ENCODE results near the gene TRAF2. TPM values are rescaled to one million over a fixed set of nuclear protein-coding genes. Genes with fewer than 3 reads are reported as not detected.
"Not testable (repeated sequence)": the region's sequence is repeated elsewhere in the genome, so short reads cannot be mapped to it uniquely, and the experiment has no call there.

The TRAF2 gene
- total RNA-seq, 5 donors from 2014 or later (not counting 1 experiment from before 2014, with no cell fraction given) = 20.9 to 38.7 (median 33.7) TPM

DNA sequence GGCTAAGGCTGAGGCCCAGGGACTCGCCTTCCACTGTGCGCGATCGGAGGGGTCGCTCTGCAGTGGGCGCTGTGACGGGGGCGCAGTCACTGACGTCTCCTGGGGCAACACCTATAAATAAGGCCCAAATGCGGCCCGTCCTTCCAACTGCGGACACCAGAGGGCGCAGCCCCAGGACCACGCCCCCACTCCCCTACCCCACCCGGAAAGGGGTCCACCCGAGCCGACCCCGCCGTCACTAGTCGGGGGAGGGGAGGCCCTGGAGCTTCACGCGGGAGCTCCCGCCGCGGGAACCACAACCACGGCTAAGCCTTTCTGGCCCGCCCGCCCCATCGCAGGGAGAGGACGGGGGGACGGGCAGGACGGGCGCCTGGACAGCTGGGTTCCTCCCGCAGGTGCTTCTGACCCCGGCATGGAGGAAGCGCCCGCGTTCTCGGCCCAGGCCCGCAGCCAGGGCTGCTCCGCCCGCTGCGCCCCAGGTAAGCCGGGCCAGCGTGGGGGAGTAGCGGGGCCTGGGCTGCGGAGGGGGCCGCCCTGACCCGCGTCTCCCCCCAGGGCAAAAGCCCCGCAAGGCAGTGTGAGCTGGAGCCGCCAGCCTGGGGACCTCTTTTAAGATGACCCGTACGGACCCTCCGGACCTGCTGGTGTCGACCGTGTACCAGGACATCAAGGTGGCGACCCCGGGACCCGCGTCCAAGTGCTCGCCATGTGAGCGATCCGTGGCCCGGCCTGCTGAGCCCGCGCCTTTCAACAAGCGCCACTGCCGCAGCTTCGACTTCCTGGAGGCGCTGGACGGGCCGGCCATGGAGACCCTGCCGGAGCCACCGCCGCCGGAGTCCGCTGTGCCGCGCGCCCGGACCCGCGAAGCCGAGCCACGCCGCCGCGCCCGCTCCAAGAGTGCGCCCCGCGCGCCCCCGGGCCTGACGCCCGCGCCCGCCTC, 42.2 kb upstream of the TRAF2 start:
- H3K9me3 ChIP-seq; H3K9me3 Mint-ChIP-seq; H3K27ac ChIP-seq (ENCODE audit: low read length); H3K36me3 ChIP-seq (ENCODE audit: control insufficient read depth in 2 of 2, extremely low read depth in 1 of 2, insufficient read depth in 1 of 2, low read length in 1 of 2); H3K36me3 Mint-ChIP-seq; H3K27ac Mint-ChIP-seq; POLR2A ChIA-PET: not testable (repeated sequence)
- WGBS (ENCODE audit: insufficient coverage) = 10% methylated on average over 94 of the region's 99 CpGs
- Histone ChIP-seq H3K4me3 (ENCODE audit: control insufficient read depth in 1 of 2, extremely low read depth in 1 of 2, low read length in 1 of 2) (peak overlapping the region in 1 of 2 donors; percentile 37), H3K4me1 (ENCODE audit: control insufficient read depth in 1 of 2, extremely low read depth in 1 of 2, insufficient read depth in 2 of 2, low read length in 2 of 2) (peaks cover 13 to 65% of the 10 kb centered on the region in 2 experiments), H3K27me3 (replicated peaks in 1 of 2; ENCODE audit: control insufficient read depth in 2 of 2, extremely low read depth in 1 of 2, insufficient read depth in 2 of 2, low read length in 1 of 2) (peaks cover 0 to 44% of the 10 kb centered on the region in 2 experiments)
- H3K4me3 Mint-ChIP-seq = peak overlapping the region; percentile 57 to 64 (median 58)
- DNase-seq (peak in 27 of 35 experiments; percentile 29 to 70 (median 55)), ATAC-seq (replicated peaks in 1 of 4) (peak in 1 of 4 experiments; percentile 32)
- CTCF ChIA-PET = interaction anchor here (0.7 to 2.1 kb wide), 4 partner anchors 36 to 191 kb away, joined by 3 to 8 read pairs (median 6); partner anchors contain the start of gene RABL6 (in 1 of the 2)
- peaks cover 6 to 24% of the 10 kb centered on the region in 2 donors for H3K27me3 Mint-ChIP-seq
- H3K4me1 Mint-ChIP-seq = peaks cover 7 to 29% (median 23%) of the 10 kb centered on the region in 3 donors

GRCh38 chr9:136844761-136845464, 41.4 kb upstream of the TRAF2 start:
- peaks cover 3 to 7% of the 10 kb centered on the region in 2 donors for H3K36me3 ChIP-seq (ENCODE audit: control insufficient read depth in 2 of 2, extremely low read depth in 1 of 2, insufficient read depth in 1 of 2, low read length in 1 of 2)
- ChIA-PET POLR2A (no interaction called here), CTCF (no interaction called here)
- Mint-ChIP-seq H3K9me3 (no peaks in the 10 kb centered on the region), H3K27me3 (peaks cover 6 to 24% of the 10 kb centered on the region in 2 donors), H3K4me1 (peaks cover 7 to 34% (median 26%) of the 10 kb centered on the region in 3 donors), H3K4me3 (peak overlapping the region in 2 of 3 donors; percentile 13 to 54), H3K36me3 (no peaks in the 10 kb centered on the region), H3K27ac (no peak overlapping the region)
- DNase-seq (peak in 1 of 35 experiments; percentile 29), ATAC-seq (replicated peaks in 1 of 4) (no peak)
- H3K27ac ChIP-seq (ENCODE audit: low read length) = no peak overlapping the region
- WGBS (ENCODE audit: insufficient coverage) = 23% methylated on average over 88 of the region's 88 CpGs
- no peaks in the 10 kb centered on the region for H3K9me3 ChIP-seq
- H3K4me1 ChIP-seq (ENCODE audit: control insufficient read depth in 1 of 2, extremely low read depth in 1 of 2, insufficient read depth in 2 of 2, low read length in 2 of 2) = peaks cover 14 to 70% of the 10 kb centered on the region in 2 experiments
- H3K4me3 ChIP-seq (ENCODE audit: control insufficient read depth in 1 of 2, extremely low read depth in 1 of 2, low read length in 1 of 2) = no peak overlapping the region
- H3K27me3 ChIP-seq (replicated peaks in 1 of 2; ENCODE audit: control insufficient read depth in 2 of 2, extremely low read depth in 1 of 2, insufficient read depth in 2 of 2, low read length in 1 of 2) = peaks cover 0 to 44% of the 10 kb centered on the region in 2 experiments

DNA sequence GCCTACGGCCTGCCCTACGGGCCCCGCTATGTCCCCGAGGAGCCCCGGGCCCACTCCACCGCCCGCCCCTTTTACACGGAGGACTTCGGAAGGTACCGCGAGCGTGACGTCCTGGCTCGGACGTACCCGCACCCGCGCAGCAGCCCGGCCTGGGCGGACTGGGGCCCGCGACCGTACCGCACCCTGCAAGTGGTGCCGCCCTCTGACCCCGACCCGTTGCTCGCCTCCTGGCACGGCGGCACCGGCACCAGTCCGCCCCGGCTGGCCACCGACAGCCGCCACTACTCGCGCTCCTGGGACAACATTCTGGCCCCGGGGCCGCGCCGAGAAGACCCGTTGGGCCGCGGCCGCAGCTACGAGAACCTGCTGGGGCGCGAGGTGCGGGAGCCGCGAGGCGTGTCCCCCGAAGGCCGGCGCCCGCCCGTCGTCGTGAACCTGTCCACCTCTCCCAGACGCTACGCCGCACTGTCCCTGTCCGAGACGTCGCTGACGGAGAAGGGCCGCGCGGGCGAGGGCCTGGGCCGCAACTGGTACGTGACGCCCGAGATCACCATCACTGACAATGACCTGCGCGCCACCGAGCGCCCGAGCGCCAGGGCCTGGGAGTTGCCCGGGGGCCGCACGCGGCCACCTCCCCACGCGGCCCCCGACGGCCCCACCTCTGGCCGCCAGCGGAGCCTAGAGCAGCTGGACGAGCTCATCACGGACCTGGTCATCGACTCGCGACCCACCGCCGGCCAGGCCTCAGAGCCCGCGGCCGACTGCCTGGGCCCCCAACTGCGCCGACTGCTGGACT, 40.7 kb upstream of the TRAF2 start:
- DNase-seq (no peak), ATAC-seq (replicated peaks in 1 of 4) (no peak)
- WGBS (ENCODE audit: insufficient coverage) = 43% methylated on average over 102 of the region's 102 CpGs
- H3K4me3 ChIP-seq (ENCODE audit: control insufficient read depth in 1 of 2, extremely low read depth in 1 of 2, low read length in 1 of 2) = no peak overlapping the region
- Mint-ChIP-seq H3K9me3 (no peaks in the 10 kb centered on the region), H3K4me1 (peaks cover 7 to 36% (median 26%) of the 10 kb centered on the region in 3 donors), H3K4me3 (peak overlapping the region in 1 of 3 donors; percentile 88), H3K27ac (no peak overlapping the region), H3K27me3 (peaks cover 6 to 24% of the 10 kb centered on the region in 2 donors), H3K36me3 (no peaks in the 10 kb centered on the region)
- H3K4me1 ChIP-seq (ENCODE audit: control insufficient read depth in 1 of 2, extremely low read depth in 1 of 2, insufficient read depth in 2 of 2, low read length in 2 of 2) = peaks cover 16 to 77% of the 10 kb centered on the region in 2 experiments
- H3K27ac ChIP-seq (ENCODE audit: low read length) = no peak overlapping the region
- peaks cover 0 to 2% of the 10 kb centered on the region in 2 donors for H3K36me3 ChIP-seq (ENCODE audit: control insufficient read depth in 2 of 2, extremely low read depth in 1 of 2, insufficient read depth in 1 of 2, low read length in 1 of 2)
- ChIA-PET POLR2A (no interaction called here), CTCF (no interaction called here)
- peaks cover 0 to 44% of the 10 kb centered on the region in 2 experiments for H3K27me3 ChIP-seq (replicated peaks in 1 of 2; ENCODE audit: control insufficient read depth in 2 of 2, extremely low read depth in 1 of 2, insufficient read depth in 2 of 2, low read length in 1 of 2)
- no peaks in the 10 kb centered on the region for H3K9me3 ChIP-seq

DNA sequence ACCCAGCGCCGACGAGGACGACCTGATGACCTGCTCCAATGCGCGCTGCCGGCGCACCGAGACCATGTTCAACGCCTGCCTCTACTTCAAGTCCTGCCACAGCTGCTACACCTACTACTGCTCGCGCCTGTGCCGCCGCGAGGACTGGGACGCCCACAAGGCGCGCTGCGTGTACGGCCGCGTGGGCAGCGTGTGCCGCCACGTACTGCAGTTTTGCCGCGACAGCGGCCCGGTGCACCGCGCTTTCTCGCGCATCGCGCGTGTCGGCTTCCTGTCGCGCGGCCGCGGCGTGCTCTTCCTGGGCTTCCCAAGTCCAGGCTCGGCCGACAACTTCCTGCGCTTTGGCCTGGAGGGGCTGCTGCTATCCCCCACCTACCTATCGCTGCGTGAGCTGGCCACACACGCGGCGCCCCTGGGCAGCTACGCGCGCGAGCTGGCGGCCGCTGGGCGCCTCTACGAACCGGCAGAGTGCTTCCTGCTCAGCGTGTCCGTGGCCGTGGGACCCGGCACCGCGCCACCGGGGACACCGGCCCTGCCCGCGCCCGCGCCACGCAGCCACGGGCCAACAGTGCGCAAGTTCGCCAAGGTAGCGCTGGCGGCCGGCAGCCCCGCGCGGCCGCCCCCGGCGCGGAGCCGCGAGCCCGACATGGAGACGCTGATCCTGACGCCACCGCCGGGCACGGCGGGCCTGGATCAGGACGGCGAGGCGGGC, 39.8 kb upstream of the TRAF2 start:
- no peaks in the 10 kb centered on the region for H3K9me3 Mint-ChIP-seq
- H3K27ac ChIP-seq (ENCODE audit: low read length) = no peak overlapping the region
- H3K4me1 Mint-ChIP-seq = peaks cover 7 to 33% (median 26%) of the 10 kb centered on the region in 3 donors
- H3K9me3 ChIP-seq = no peaks in the 10 kb centered on the region
- POLR2A ChIA-PET = no interaction called here
- ATAC-seq (replicated peaks in 1 of 4) (no peak), DNase-seq (peak in 1 of 35 experiments; percentile 34)
- 12% methylated on average over 98 of the region's 98 CpGs for WGBS (ENCODE audit: insufficient coverage)
- peaks cover 6 to 24% of the 10 kb centered on the region in 2 donors for H3K27me3 Mint-ChIP-seq
- H3K4me3 ChIP-seq (ENCODE audit: control insufficient read depth in 1 of 2, extremely low read depth in 1 of 2, low read length in 1 of 2) = peak overlapping the region in 1 of 2 donors; percentile 1
- H3K36me3 ChIP-seq (ENCODE audit: control insufficient read depth in 2 of 2, extremely low read depth in 1 of 2, insufficient read depth in 1 of 2, low read length in 1 of 2) = no peaks in the 10 kb centered on the region
- H3K27me3 ChIP-seq (replicated peaks in 1 of 2; ENCODE audit: control insufficient read depth in 2 of 2, extremely low read depth in 1 of 2, insufficient read depth in 2 of 2, low read length in 1 of 2) = peaks cover 0 to 44% of the 10 kb centered on the region in 2 experiments
- H3K36me3 Mint-ChIP-seq = no peaks in the 10 kb centered on the region
- no peak overlapping the region for H3K27ac Mint-ChIP-seq
- peak overlapping the region in 2 of 3 donors; percentile 51 to 88 for H3K4me3 Mint-ChIP-seq
- peaks cover 16 to 77% of the 10 kb centered on the region in 2 experiments for H3K4me1 ChIP-seq (ENCODE audit: control insufficient read depth in 1 of 2, extremely low read depth in 1 of 2, insufficient read depth in 2 of 2, low read length in 2 of 2)
- CTCF ChIA-PET = interaction anchor here in 1 of 2 donors (0.6 kb wide), 1 partner anchor 40 kb away, joined by 5 read pairs; the partner anchor contains the start of gene TRAF2

- Histone ChIP-seq H3K4me3 (ENCODE audit: control insufficient read depth in 1 of 2, extremely low read depth in 1 of 2, low read length in 1 of 2) (peak overlapping the region; percentile 77 to 92), H3K36me3 (ENCODE audit: control insufficient read depth in 2 of 2, extremely low read depth in 1 of 2, insufficient read depth in 1 of 2, low read length in 1 of 2) (peaks cover 0 to 2% of the 10 kb centered on the region in 2 donors), H3K27me3 (replicated peaks in 1 of 2; ENCODE audit: control insufficient read depth in 2 of 2, extremely low read depth in 1 of 2, insufficient read depth in 2 of 2, low read length in 1 of 2) (peaks cover 0 to 42% of the 10 kb centered on the region in 2 experiments), H3K9me3 (no peaks in the 10 kb centered on the region), H3K27ac (ENCODE audit: low read length) (no peak overlapping the region), H3K4me1 (ENCODE audit: control insufficient read depth in 1 of 2, extremely low read depth in 1 of 2, insufficient read depth in 2 of 2, low read length in 2 of 2) (peaks cover 16 to 70% of the 10 kb centered on the region in 2 experiments)
- CTCF ChIA-PET = interaction anchor here in 1 of 2 donors (0.6 kb wide), 1 partner anchor 39 kb away, joined by 5 read pairs; the partner anchor contains the start of gene TRAF2
- WGBS (ENCODE audit: insufficient coverage) = 13% methylated on average over 59 of the region's 75 CpGs
- H3K27me3 Mint-ChIP-seq = peaks cover 6 to 24% of the 10 kb centered on the region in 2 donors
- DNase-seq (peak in 2 of 35 experiments; percentile 20 to 38), ATAC-seq (replicated peaks in 1 of 4) (no peak)
- H3K36me3 Mint-ChIP-seq = no peaks in the 10 kb centered on the region
- H3K27ac Mint-ChIP-seq = peak overlapping the region in 1 of 2 donors; percentile 61
- H3K9me3 Mint-ChIP-seq = no peaks in the 10 kb centered on the region
- H3K4me1 Mint-ChIP-seq = peaks cover 7 to 31% (median 23%) of the 10 kb centered on the region in 3 donors
- POLR2A ChIA-PET = no interaction called here
- H3K4me3 Mint-ChIP-seq = peak overlapping the region; percentile 73 to 88 (median 86)
Observed at GRCh38 chr9:136847088-136847825, 39.1 kb upstream of the TRAF2 start.

Measured in T-cell (primary cell).